Dermis lymphatic vessel endothelial cell (primary cell): ENCODE data around the gene ERGIC1. TPM values are rescaled to one million over a fixed set of nuclear protein-coding genes. Genes with fewer than 3 reads are reported as not detected.

Source experiments
- total RNA-seq: library from RNA; depleted of rRNA; stranded (reverse); fragments of >200 nt; gene quantifications from 2 replicates; pipeline ENCODE4 v1.2.1, GENCODE V29; 2014

The ERGIC1 gene, protein sequence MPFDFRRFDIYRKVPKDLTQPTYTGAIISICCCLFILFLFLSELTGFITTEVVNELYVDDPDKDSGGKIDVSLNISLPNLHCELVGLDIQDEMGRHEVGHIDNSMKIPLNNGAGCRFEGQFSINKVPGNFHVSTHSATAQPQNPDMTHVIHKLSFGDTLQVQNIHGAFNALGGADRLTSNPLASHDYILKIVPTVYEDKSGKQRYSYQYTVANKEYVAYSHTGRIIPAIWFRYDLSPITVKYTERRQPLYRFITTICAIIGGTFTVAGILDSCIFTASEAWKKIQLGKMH
- total RNA-seq, result 42.4 and 58.6 TPM in 2 replicates

DNA sequence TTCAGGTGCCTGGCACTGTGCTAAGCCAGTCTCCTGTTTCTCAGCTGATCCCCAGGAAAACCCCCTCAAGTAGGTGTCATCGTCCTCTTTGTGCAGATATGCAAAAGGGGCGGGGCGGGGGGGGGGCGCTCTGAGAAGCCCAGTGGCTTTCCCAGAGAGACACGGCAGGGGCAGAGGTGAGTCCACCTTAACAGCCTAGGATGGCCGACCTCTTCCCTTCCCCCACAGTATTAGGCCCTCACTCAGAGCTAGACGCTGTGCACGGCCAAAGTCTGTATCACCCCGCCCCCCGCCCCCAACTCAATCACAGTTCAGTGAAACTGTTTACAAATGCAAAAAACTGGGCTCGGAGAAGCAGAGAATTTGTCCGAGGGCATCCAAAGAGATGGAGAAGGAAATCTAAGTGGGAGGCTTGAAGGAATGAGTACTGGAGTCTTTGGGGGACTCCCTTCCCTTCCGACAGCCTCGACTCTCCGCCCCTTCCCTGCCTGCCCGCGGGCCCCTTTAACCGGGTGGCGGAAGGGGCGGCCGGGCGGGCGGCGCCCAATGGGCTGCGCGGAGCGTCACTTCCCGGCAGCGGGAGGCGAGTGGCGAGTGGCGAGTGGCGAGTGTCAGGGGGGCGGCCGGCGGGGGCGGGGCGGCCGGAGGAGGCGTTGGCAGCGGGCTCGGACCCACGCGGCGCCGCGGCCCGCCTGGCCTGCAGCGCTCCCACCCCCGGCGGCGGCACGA lies at the start of gene ERGIC1:
Gene ERGIC1, plus strand, starts transcription at position 566 of the 729 bp plus-strand sequence. Its CDS starts 163 bp downstream, at position 729.

DNA sequence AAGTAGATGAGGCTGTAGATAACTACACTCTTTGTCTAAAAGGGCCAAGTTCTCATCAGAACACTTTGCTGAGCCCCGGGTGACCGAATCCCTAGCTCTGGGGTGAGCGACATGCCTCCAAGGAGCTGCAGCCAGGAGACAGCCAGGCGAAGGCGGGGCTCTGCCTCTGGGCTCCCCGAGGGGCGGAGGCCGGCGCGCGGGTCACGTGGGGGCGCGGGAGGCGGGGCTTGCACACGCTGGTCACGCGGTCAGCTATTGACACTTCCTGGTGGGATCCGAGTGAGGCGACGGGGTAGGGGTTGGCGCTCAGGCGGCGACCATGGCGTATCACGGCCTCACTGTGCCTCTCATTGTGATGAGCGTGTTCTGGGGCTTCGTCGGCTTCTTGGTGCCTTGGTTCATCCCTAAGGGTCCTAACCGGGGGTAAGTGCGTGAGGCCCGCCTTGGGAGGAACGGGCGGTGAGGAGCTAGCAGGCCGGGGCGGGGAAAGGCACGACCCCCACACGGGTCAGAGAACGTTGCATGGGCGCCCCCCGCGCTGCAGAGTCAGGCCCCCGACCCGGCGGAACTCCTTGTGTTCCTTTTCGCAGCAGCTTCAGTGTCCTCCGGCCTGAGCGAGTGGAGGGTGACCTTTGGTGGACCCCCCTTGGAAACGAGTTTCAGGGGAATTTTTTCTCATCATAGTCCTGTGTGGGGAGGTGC lies 149.6 kb downstream of the ERGIC1 start, which contains the start of gene ATP6V0E1:
Gene ATP6V0E1, plus strand, starts transcription at position 230 of the 702 bp plus-strand sequence. Its CDS starts 90 bp downstream, at position 320.

Other genes starting within 250 kb of the ERGIC1 start
- gene NEURL1B, start 193.0 kb upstream of the ERGIC1 start, total RNA-seq, result 0.09 and 0.11 TPM in 2 replicates
- gene DUSP1, start 63.1 kb upstream of the ERGIC1 start, total RNA-seq, result 91.4 and 341 TPM in 2 replicates
- 25.5 and 32.4 TPM in 2 replicates for gene RPL26L1, start 125.2 kb downstream of the ERGIC1 start, total RNA-seq
- gene ATP6V0E1, start 149.5 kb downstream of the ERGIC1 start, total RNA-seq, result 301 and 538 TPM in 2 replicates
- 29.7 and 36.2 TPM in 2 replicates for gene CREBRF, start 222.1 kb downstream of the ERGIC1 start, total RNA-seq